Panc1 (cell line): ENCODE data around the gene SLC8B1. TPM values are rescaled to one million over a fixed set of nuclear protein-coding genes. Genes with fewer than 3 reads are reported as not detected.

Experiments used
- microRNA-seq: library from miRNA; unstranded; fragments of <30 nt; microRNA quantifications from one replicate; pipeline ENCODE4 v1.1.0, GENCODE V29; 2020; ENCODE audit not compliant: unreplicated experiment
- total RNA-seq: library from RNA; stranded (reverse); gene quantifications from one replicate; pipeline ENCODE4 v1.2.1, GENCODE V29; 2021; ENCODE audit not compliant: unreplicated experiment

Gene SLC8B1
- total RNA-seq, 1 experiment from 2014 or later: 26.7 TPM

Small RNAs within 50 kb of the gene (microRNA-seq; reads per million reads assigned to microRNA genes)
- not detected for gene MIR6762

Other genes starting within 250 kb of the SLC8B1 start
- gene RASAL1, start 199.3 kb downstream of the SLC8B1 start, total RNA-seq: 0.28 TPM
- 0.10 TPM for gene CFAP73, start 185.4 kb downstream of the SLC8B1 start, total RNA-seq
- 101 TPM for gene DDX54, start 149.6 kb downstream of the SLC8B1 start, total RNA-seq
- 41.0 TPM for gene RITA1, start 149.4 kb downstream of the SLC8B1 start, total RNA-seq
- gene TPCN1, start 113.6 kb downstream of the SLC8B1 start, total RNA-seq: 75.2 TPM
- 69.7 TPM for gene PLBD2, start 23.5 kb upstream of the SLC8B1 start, total RNA-seq
- 0.15 TPM for gene SDS, start 68.8 kb upstream of the SLC8B1 start, total RNA-seq
- gene SDSL, start 87.3 kb upstream of the SLC8B1 start, total RNA-seq: 5.8 TPM
- gene LHX5, start 136.8 kb upstream of the SLC8B1 start, total RNA-seq: not detected